ENCODE measurements around the gene MAP4. TPM values are rescaled to one million over a fixed set of nuclear protein-coding genes. Genes with fewer than 3 reads are reported as not detected.

Gene MAP4
- polyA plus RNA-seq, 2 of the 4 experiments (the other 2 are of a cell fraction): 77.7 to 98.5 TPM

- peaks cover 12% of the 10 kb centered on the region; the same call in 2 of the 3 replicates for H3K4me1 ChIP-seq
- no peak overlapping the region for H3K27ac ChIP-seq
- no peak overlapping the region for H3K4me2 ChIP-seq
- no peak for DNase-seq (ENCODE audit: low read depth in 1 of 2, low spot score in 1 of 2)
- ChIA-PET CTCF (interaction anchor here (1.4 kb wide), 1 partner anchor 15 kb away, joined by 3 read pairs; no protein-coding TSS in a partner anchor), POLR2A (no interaction called here)
- TF ChIP-seq MAZ (IDR thresholded peaks at IDR 0.05; ENCODE audit: borderline replicate concordance, low read depth, low read length) (no peak), SMC3 (IDR thresholded peaks at IDR 0.05) (no peak), ZNF302 (CRISPR knock-in tag; IDR thresholded peaks at IDR 0.05) (no peak), HEYL (CRISPR knock-in tag; IDR thresholded peaks at IDR 0.05) (no peak), SREBF2 (IDR thresholded peaks at IDR 0.05) (no peak), EHMT2 (IDR thresholded peaks at IDR 0.05; ENCODE audit: low read depth) (no peak), KDM1A (IDR thresholded peaks at IDR 0.05; ENCODE audit: low read depth) (no peak), FOXS1 (CRISPR knock-in tag; IDR thresholded peaks at IDR 0.05) (no peak), NR3C1 (IDR thresholded peaks at IDR 0.05) (no peak), GATA3 (IDR thresholded peaks at IDR 0.05; ENCODE audit: borderline replicate concordance) (no peak), BCL3 (IDR thresholded peaks at IDR 0.05) (no peak), PHF8 (IDR thresholded peaks at IDR 0.05; ENCODE audit: borderline replicate concordance, low read depth) (no peak), RAD21 (conservative IDR thresholded peaks at IDR 0.05 in 1 of 2, IDR thresholded peaks at IDR 0.05 in 1 of 2) (no peak), ELK1 (IDR thresholded peaks at IDR 0.05; ENCODE audit: low read depth, low read length) (no peak), FOSB (CRISPR knock-in tag; IDR thresholded peaks at IDR 0.05) (no peak), HOXB5 (CRISPR knock-in tag; IDR thresholded peaks at IDR 0.05) (no peak)
- ATAC-seq: no peak
- H3K9me3 ChIP-seq: no peaks in the 10 kb centered on the region
- H3K4me3 ChIP-seq: no peak overlapping the region
- 93% methylated on average over 4 of the region's 4 CpGs for WGBS (ENCODE audit: missing lambda C conversion rate)
- no peak for FAIRE-seq
Observed at GRCh38 chr3:47974974-47975470, 41.2 kb downstream of the MAP4 start.

- Histone ChIP-seq H3K27ac (no peak overlapping the region), H3K9me3 (no peaks in the 10 kb centered on the region), H3K4me2 (no peak overlapping the region), H3K4me1 (no peaks in the 10 kb centered on the region), H3K4me3 (no peak overlapping the region)
- TF ChIP-seq PBX3 (IDR thresholded peaks at IDR 0.05): no peak
- no peak for TF ChIP-seq CHD2 (IDR thresholded peaks at IDR 0.05; ENCODE audit: low read length, partially characterized antibody)
- TF ChIP-seq RARB (CRISPR knock-in tag; IDR thresholded peaks at IDR 0.05): no peak
- no peak for TF ChIP-seq CEBPB (IDR thresholded peaks at IDR 0.05)
- no peak for TF ChIP-seq HMGXB4 (CRISPR knock-in tag; IDR thresholded peaks at IDR 0.05; ENCODE audit: borderline replicate concordance)
- no peak for FAIRE-seq
- DNase-seq (ENCODE audit: low read depth in 1 of 2, low spot score in 1 of 2): no peak
- ChIA-PET POLR2A (no interaction called here), CTCF (interaction anchor here (1.0 to 1.4 kb wide), 3 partner anchors 19 to 146 kb away, joined by 3 to 7 read pairs (median 4); no protein-coding TSS in a partner anchor)
- whole genome bisulfite sequencing (ENCODE audit: missing lambda C conversion rate): 94% methylated on average over 3 of the region's 3 CpGs
- ATAC-seq: no peak
Observed at GRCh38 chr3:47971081-47971480, 45.1 kb downstream of the MAP4 start.

Data from A549 (cell line).